GM23338 (cell line): Measurements from ENCODE around the gene SPTBN2. TPM values are rescaled to one million over a fixed set of nuclear protein-coding genes. Genes with fewer than 3 reads are reported as not detected.

Source experiments
- ATAC-seq: fragments of 200-7000 bp; cut with Tn5 transposase; 3 replicates; pipeline ENCODE4 v1.9.1; 2020
- DNase-seq: peaks from one replicate; pipeline ENCODE4 v3.0.0-alpha.2; 2015; ENCODE audit warnings: low spot score
- H2AFZ ChIP-seq: fragments of 200-600 bp; sonication (generic); 2 replicates; pipeline ENCODE4 v1.8.0; 2016; ENCODE audit warnings: antibody characterized with exemption, mild to moderate bottlenecking, moderate library complexity
- H3F3A ChIP-seq: fragments of 200-600 bp; sonication (generic); replicated peaks from 2 replicates; pipeline ENCODE4 v1.8.0; 2017; ENCODE audit warnings: antibody characterized with exemption, mixed run types, low read depth
- H3K27ac ChIP-seq: fragments of 200-600 bp; sonication (generic); 2 replicates; pipeline ENCODE4 v1.6.1; 2016; ENCODE audit warnings: low read depth
- H3K27me3 ChIP-seq: fragments of 200-600 bp; sonication (generic); 2 replicates; pipeline ENCODE4 v1.8.0; 2016; ENCODE audit warnings: mild to moderate bottlenecking, mixed run types, moderate library complexity; ENCODE audit not compliant: insufficient read depth
- H3K36me3 ChIP-seq: fragments of 200-600 bp; sonication (generic); 2 replicates; pipeline ENCODE4 v1.8.0; 2016; ENCODE audit warnings: mild to moderate bottlenecking; ENCODE audit not compliant: insufficient read depth
- H3K4me1 ChIP-seq: fragments of 200-600 bp; sonication (generic); 2 replicates; pipeline ENCODE4 v1.8.0; 2016; ENCODE audit warnings: mild to moderate bottlenecking, moderate library complexity; ENCODE audit not compliant: insufficient read depth
- H3K4me2 ChIP-seq: fragments of 200-600 bp; sonication (generic); 2 replicates; pipeline ENCODE4 v1.7.1; 2017; ENCODE audit warnings: mixed run types
- H3K4me3 ChIP-seq: fragments of 200-600 bp; sonication (generic); 2 replicates; pipeline ENCODE4 v1.6.1; 2016; ENCODE audit warnings: mixed run types
- H3K79me2 ChIP-seq: fragments of 200-600 bp; sonication (generic); replicated peaks from 2 replicates; pipeline ENCODE4 v1.8.0; 2017; ENCODE audit warnings: mild to moderate bottlenecking; ENCODE audit not compliant: insufficient read depth
- H3K9me2 ChIP-seq: fragments of 200-600 bp; sonication (generic); 2 replicates; pipeline ENCODE4 v1.8.0; 2017; ENCODE audit not compliant: insufficient read depth
- H4K20me1 ChIP-seq: fragments of 200-600 bp; sonication (generic); replicated peaks from 2 replicates; pipeline ENCODE4 v1.8.0; 2017; ENCODE audit warnings: mild to moderate bottlenecking; ENCODE audit not compliant: insufficient read depth
- H3K27ac Mint-ChIP-seq: 2 replicates; pipeline ENCODE4 v1.8.0; 2020; ENCODE audit warnings: inconsistent platforms, mild to moderate bottlenecking, moderate library complexity, mixed read lengths
- H3K27me3 Mint-ChIP-seq: 3 replicates; pipeline ENCODE4 v1.8.0; 2022; ENCODE audit warnings: low read depth, mild to moderate bottlenecking, moderate library complexity, mixed read lengths, inconsistent platforms; ENCODE audit not compliant: insufficient read depth, poor library complexity
- H3K36me3 Mint-ChIP-seq: 3 replicates; pipeline ENCODE4 v1.8.0; 2021; ENCODE audit warnings: low read depth, mild to moderate bottlenecking, inconsistent platforms, moderate library complexity, mixed read lengths
- H3K4me1 Mint-ChIP-seq: 3 replicates; pipeline ENCODE4 v1.8.0; 2020; ENCODE audit warnings: mild to moderate bottlenecking, inconsistent platforms, mixed read lengths
- H3K4me3 Mint-ChIP-seq: 3 replicates; pipeline ENCODE4 v1.8.0; 2021; ENCODE audit warnings: moderate library complexity, mild to moderate bottlenecking, inconsistent platforms, mixed read lengths
- H3K9me3 Mint-ChIP-seq: 3 replicates; pipeline ENCODE4 v1.8.0; 2020; ENCODE audit warnings: moderate library complexity, mild to moderate bottlenecking, inconsistent platforms, mixed read lengths
- CREB1 ChIP-seq: fragments of 250-450 bp; sonication (Bioruptor Pico); IDR thresholded peaks from 2 replicates; pipeline ENCODE4 v1.5.0; 2020; ENCODE audit warnings: low read depth, mild to moderate bottlenecking, moderate library complexity
- NANOG ChIP-seq: IDR thresholded peaks from 2 replicates; pipeline ENCODE4 v1.6.1; 2016; ENCODE audit warnings: antibody characterized with exemption, borderline replicate concordance
- ZNF114 ChIP-seq: fragments of 250-450 bp; sonication (Bioruptor Pico); IDR thresholded peaks from 2 replicates; pipeline ENCODE4 v1.5.0; 2020; ENCODE audit warnings: mild to moderate bottlenecking, moderate library complexity
- ZNF331 ChIP-seq: fragments of 250-450 bp; sonication (Bioruptor Pico); IDR thresholded peaks from 2 replicates; pipeline ENCODE4 v1.5.0; 2020; ENCODE audit warnings: low read depth, mild to moderate bottlenecking, moderate library complexity
- ZNF462 ChIP-seq: fragments of 250-450 bp; sonication (Bioruptor Pico); IDR thresholded peaks from 2 replicates; pipeline ENCODE4 v1.5.0; 2020; ENCODE audit warnings: mild to moderate bottlenecking, moderate library complexity
- polyA plus RNA-seq: library from polyadenylated mRNA; unstranded; fragments of >200 nt; fragmentation: Nextera tagmentation; extraction: Ambion mirVana; gene quantifications from 2 replicates; pipeline ENCODE4 v1.2.1, GENCODE V29; 2016
- total RNA-seq: library from RNA; depleted of rRNA; stranded (reverse); fragments of >200 nt; shearing (Covaris generic); gene quantifications from 2 replicates; pipeline ENCODE4 v1.2.3, GENCODE V29; 2014

The SPTBN2 gene
- total and polyA plus RNA-seq, 2 experiments from 2014 or later = 7.7 to 49.1 TPM

- TF ChIP-seq ZNF462 (no peak), ZNF114 (CRISPR knock-in tag) (no peak), ZNF331 (CRISPR knock-in tag) (no peak), CREB1 (CRISPR knock-in tag) (no peak), NANOG (no peak)
These were observed 36.6 kb downstream of the SPTBN2 start (continued) for GRCh38 chr11:66692446-66692845.

GRCh38 chr11:66691311-66691980, 37.6 kb downstream of the SPTBN2 start:
- H3K27me3 Mint-ChIP-seq = peaks cover 10% of the 10 kb centered on the region
- peaks cover 45% of the 10 kb centered on the region for H3K36me3 Mint-ChIP-seq
- no peak overlapping the region for H3K4me3 ChIP-seq
- ATAC-seq = no peak
- no peaks in the 10 kb centered on the region for H3K9me2 ChIP-seq
- no peaks in the 10 kb centered on the region for H4K20me1 ChIP-seq
- H3K4me2 ChIP-seq = no peak overlapping the region
- H3K36me3 ChIP-seq = no peaks in the 10 kb centered on the region
- H3K27me3 ChIP-seq = no peaks in the 10 kb centered on the region
- H3K27ac Mint-ChIP-seq = no peak overlapping the region
- H3K79me2 ChIP-seq = no peaks in the 10 kb centered on the region
- DNase-seq = no peak
- no peaks in the 10 kb centered on the region; the same call in 1 of the 3 replicates for H3K4me1 Mint-ChIP-seq
- H3K9me3 Mint-ChIP-seq = no peaks in the 10 kb centered on the region
- no peak overlapping the region for H3K27ac ChIP-seq
- TF ChIP-seq ZNF462 = no peak
- no peaks in the 10 kb centered on the region for H3K4me1 ChIP-seq
- H3F3A ChIP-seq = no peaks in the 10 kb centered on the region
- H2AFZ ChIP-seq = no peak overlapping the region
- no peak overlapping the region for H3K4me3 Mint-ChIP-seq
